Hepatic stellate cell (primary cell): ENCODE data around the gene TRIM25.

Source experiments
- DNase-seq: peaks from one replicate; pipeline ENCODE4 v3.0.0; 2011; ENCODE audit warnings: low spot score

Gene TRIM25

DNA sequence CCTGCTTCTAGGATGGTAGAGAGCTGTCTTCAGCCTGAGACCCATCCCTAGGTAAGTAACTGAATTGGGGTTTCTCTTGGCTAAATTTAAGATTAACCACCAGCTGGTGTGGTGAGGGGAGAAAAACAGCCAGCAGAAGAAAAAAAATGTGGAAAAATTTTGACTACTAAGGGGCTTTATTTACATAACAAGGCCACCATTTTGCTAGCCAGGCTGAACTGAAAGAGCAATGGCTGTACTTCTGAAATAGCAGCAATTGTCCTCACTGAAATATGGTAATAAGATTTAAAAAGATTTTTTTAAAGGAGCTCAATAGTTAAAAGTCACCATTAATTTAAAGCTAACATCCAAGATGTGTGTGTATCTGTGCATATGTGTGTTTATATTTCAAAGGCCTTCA, 12.4 kb upstream of the TRIM25 start:
- no peak for DNase-seq

DNA sequence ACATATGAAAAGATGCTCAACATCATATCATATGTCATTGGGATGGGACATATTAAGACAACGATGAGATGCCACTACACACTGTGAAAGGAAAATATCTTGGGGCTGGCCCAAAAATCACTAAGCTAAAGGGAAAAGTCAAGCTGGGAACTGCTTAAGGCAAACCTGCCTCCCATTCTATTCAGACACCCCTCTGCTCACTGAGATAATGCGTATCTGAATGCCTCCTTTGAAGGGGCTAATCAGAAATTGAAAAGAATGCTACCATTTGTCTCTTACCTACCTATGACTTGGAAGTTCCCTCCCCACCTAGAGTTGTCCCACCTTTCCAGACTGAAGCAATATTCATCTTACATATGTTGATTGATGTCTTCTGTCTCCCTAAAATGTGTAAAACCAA, 11.2 kb upstream of the TRIM25 start:
- no peak for DNase-seq

DNA sequence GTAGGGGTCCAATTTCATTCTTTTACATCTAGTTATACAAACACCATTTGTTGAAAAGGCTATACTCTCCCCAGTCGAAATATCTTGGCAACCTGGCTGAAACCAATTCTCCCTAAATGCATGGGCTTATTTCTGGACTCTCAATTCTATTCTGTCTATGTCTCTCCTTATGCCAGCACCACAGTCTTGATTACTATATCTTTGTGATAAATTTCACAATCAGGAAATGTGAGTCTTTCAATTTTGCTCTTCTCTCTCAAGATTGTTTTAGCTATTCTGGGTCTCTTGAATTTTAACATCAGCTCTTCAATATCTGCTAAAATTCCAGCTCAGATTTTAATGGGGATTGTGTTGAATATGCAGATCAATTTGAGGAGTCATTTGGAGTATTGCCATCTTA, 5.9 kb upstream of the TRIM25 start:
- no peak for DNase-seq

DNA sequence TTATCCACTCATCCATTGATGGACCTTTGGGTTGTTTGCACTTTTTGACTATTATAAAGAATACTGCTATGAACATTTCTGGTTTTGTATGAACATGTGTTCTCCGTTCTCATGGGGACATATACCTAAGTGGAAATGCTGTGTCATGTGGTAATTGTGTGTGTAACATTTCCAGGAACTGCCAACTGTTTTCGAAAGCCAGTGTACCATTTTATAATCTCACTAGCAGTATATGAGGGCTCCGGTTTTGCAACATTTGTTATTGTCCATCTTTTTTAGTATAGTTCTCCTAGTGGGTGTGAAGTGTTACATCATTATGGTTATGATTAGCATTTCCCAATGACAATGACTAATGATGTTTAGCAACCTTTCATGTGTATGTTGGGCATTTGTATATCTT, 5.1 kb upstream of the TRIM25 start:
- DNase-seq, result no peak

DNA sequence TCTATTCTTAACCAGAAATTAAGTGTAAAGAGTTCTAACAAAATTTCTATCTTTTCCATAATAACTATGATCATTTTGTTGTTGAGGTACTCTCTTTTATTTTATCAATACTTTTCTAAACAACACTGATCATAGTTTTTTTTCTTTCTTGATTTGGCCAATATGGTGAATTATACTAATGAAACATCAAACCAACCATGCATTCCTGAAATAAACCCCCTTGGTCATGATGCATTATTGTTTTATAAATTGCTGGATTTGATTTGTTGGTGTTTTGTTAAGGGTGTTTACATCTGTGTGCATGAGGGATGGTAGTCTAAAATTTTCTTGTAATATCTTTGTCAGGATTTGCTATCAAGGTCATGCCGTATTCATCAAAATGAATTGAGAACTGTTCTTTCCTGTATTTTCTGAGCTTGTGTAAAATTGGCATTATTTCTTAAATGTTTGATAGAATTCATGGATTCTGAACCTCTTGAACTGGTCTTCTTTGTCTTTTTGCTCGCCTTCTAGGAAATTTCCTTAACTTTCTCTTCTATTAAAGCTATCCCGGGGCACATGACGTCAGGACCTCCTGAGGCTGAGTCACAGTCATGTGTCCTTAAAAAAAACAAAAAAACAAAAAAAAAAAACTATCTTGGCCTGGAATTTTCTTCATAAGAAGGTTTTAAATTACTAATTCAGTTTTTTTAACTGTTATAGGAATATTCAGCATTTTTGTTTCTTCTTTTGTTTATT, 3.9 kb upstream of the TRIM25 start:
- DNase-seq, result no peak

DNA sequence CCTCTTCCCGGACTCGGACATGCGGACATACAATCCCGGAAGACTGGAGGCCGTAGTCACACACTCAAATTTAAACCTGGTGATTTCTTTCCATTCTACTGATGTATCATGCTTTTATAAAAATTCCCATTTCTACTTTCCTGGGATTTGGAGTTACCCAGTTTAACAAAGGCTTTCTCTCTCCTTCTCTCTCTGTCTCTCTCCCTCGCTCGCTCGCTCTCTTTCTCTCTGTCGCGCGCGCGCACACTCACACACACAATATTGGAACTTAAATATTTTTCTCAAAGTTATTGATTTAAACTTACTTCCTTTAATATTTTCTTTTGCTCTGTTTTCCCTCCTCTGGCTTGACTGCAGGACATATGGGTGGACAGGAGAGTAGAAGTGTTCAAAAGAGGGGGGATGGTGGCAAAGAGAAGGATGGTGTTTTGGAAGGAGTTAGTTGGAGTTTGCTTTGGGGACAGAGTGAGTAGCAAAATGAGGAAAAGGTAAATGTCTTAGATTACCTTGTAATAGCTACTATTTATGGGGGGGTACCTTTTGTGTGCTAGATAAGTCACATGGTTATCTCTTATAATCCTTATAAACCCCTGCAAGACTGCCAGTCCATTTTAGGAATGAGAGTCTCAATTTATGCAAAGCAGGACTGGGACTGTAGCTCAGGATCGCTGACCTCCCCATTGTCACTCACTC, 878 bp upstream of the TRIM25 start:
- no peak for DNase-seq

DNA sequence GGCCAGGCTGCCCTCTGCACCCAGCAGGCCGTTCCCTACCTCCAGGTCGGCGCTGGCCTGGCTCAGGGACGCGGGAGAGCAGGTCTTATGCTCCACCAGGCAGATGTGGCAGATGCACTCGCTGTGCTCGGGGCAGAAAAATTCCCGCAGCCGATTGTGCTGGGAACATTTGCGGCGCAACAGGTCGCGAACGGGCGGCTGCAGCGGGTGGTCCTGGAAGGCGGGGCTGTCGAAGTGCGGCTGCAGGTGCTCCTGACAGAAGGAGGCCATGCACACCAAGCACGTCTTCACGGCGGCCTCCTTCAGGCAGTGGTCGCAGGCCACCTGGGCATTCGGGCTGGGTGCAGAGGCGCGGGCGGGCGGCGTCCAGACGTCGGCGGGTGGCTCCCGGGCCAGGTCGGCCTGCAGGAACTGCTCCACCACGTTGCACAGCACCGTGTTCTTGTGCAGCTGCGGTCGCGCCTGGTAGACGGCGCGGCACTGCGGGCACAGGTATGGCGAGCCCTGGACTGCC, 439 bp downstream of the TRIM25 start:
- peak; percentile 23 for DNase-seq

DNA sequence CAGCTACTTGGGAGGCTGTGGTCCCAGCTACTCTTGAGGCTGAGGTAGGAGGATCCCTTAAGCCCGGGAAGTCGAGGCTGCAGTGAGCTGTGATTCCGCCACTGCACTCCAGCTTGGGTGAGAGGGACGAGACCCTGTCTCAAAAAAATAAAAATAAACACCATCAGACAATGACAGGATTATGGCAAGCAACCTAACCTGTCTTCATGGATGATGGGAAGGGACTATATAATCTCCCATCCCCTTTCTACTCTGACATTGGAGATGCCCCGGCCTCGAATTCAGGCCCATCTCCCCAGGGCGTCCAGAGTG, 893 bp downstream of the TRIM25 start:
- no peak for DNase-seq

DNA sequence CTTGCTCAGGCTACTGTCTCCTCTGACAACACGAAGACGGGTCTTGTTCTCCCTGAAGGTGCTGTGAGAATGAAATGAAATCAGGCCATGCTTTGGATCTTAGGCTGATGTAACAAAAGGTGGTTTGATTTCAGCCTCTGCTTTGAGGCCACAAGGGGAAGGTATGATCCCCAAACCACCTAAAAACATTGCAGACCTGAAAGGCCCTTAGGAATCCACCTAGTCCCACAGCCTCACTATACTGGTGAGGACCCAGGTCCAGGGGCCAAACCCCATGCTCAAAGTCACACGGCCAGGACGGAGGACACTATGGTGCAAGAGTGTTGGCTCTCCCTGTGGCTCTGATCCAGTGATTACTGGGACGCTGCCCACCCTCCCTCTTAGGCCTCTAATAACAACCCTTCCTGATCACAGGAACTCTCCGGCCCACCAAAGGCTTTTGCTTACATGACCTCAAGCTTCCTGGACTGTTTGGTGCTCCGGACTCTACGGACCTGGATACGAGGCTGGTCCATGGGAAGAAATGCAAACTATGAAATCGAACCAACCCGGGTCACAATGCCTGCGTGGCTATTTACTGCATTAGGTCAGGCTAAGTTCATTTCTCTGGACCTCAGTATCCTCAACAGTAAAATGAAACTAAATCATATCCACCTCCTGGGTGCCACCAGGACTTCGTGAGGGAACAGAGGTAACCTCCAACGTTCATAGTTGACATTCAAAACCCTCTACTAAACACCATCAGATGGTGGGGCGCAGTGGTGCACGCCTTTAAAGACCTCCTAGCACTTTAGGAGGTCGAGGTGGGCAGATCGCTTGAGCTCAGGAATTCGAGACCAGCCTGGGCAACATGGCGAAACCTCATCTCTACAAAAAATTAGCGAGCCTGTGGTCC, 1.5 kb downstream of the TRIM25 start:
- peak; percentile 40 for DNase-seq

DNA sequence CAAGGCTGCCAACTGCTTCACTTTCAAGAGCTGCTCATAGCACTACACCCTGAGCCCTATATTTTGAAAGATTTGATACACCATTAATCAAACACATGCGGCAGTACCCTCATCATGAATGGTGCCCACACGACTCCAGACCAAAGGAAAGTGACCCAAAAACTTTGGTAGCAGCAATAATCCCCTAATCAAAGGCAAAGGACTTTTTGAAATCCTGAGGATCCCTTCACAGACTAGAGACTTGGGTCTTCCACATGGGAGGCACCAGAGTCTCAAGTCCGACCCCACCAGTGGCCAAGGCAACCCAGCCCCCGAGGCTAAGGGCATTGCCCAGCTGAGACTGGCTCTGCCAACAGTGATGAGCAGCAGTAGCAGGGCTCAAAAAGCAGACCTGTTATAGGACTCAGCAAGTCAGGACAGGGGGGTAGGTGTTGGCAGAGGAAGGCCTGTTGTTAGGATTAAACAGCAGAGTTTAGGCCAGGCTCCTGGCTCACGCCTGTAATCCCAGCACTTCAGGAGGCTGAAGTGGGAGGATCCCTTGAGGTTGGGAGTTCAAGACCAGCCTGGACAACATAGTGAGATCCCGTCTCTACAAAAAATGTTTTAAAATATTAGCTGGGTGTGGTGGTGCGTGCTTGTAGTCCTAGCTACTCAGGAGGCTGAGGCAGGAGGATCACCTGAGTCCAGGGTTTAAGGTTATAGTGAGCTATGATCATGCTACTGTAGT, 3.2 kb downstream of the TRIM25 start:
- DNase-seq, result no peak

DNA sequence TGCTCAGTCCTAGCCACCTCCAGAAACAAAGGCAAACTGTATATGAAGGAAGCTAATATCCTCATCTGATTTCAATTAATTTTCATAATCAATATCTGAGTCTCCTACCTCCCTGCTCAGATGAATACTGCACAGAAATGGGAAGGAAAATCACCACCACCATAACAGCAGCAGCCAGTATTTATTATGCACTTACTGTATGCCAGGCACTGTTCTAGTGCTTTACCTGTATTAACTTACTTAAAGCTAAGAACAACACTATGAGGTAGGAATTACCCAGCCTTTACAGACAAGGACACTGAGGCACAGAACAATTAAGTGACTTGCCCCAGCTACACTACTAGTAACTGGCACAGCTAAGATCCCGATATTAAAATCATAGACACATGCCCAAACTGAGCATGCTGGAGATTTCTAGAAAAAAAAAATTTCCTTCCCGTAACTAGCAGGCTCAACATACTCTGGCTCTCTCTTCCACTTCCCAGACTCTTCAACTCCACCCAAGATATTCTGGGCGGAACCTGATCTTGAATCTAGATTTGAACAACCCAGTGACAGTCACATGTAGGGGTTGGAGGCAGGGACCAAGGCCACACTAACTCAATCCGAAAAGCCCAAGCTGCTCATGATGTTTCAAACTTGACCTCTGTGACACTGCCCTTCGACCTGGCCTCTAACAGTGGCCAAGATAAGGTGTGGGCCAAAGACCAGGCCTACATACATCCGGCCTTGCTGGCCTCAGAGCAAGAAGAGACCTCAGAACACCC, 3.9 kb downstream of the TRIM25 start:
- no peak for DNase-seq

DNA sequence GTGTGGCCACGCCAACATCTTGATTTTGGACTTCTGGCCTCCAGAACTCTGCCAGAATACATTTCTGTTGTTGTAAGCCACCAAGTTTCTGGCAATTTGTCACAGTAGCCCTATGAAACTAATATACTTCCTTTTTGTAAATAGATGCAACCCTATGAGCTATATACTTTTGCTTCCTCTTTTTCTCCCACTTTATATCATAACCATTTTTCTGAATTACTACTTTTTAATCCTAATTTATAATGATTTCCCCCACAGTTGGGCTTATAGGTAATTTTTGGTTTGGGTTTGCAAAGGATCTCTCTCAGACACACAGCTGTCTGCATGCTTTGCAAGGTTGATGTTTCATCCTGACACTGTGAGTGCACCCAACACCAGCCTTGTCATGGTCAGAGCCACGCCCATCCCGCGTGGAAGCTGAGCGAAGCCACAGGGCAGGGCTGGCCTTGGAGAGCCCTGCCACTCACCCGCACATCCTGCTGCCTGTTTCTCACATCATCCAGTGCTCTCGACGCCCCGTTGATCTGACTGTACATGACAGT, 5.8 kb downstream of the TRIM25 start:
- no peak for DNase-seq

DNA sequence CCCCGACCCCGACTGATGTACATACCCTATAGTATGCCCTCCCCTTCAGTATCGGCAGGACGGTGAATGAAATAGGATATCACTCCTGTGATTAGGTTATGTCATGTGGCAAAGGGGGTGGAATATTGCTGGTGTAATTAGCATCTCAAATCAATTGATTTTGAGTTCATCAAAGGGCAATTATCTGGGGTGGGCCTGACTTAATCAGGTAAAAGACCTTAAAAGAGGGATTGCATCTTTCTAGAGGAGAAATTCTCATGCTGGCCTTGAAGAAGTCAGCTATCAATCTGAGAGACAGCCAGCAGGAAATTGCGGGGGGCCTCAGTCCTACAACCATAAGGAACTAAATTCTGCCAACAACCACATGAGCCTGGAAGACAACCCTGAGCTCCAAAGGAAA, 10.3 kb downstream of the TRIM25 start:
- no peak for DNase-seq

DNA sequence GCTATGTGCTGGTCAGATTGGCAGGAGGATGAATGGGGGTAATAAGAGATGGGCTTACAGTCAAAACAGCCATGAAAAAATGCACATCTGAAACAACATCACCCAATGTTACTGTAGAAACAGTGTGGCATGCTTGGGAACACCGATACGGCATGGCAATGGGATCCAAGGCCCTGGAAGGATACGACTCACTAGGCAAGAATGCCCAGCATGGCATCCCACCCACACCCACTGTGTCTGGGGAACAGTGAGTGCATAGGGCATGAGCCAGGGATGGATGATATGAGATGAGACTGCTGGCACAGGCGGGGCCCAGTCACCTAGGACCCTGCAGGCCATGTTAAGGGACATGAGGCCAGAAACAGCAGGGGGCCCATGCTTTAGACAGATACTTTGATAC, 11.5 kb downstream of the TRIM25 start:
- peak; percentile 75 for DNase-seq

DNA sequence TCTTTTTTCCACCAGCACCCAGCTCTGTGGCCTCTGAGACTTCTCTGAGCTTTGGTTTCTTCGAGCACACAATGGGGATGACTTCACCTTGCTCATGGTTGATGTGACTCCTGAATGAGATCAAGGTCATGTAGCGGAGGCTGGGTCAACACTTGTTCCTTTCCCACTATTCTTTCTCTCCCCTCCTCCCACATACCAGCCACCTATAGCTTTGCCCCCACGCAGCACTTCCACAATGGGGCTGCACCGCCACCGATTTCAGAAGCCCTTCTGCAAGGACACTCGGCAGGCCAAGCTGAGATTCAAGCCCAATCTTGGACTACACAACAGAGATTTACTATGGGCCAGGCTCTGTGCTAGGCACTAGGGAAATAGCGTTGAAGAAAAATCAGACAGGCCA, 14.4 kb downstream of the TRIM25 start:
- DNase-seq, result no peak

DNA sequence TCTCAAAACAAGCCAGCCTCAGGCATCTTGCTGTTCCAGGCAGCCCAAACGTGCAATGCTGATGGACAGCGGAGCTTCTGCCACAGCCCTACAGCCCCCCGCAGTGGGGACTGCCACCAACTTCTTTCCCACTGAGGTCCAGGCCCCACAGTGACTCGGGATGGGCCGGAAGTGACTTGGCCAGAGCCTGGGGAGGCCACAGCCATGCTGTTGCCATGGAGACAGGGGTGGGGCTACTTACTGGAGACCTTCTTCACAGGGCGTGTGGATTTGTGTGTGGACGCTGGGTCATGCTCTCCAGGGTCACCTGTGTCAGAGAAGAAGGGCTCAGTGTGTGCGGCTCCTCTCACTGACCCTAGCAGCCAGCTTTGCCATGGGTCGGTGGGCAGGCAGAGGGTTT, 15.0 kb downstream of the TRIM25 start:
- no peak for DNase-seq

DNA sequence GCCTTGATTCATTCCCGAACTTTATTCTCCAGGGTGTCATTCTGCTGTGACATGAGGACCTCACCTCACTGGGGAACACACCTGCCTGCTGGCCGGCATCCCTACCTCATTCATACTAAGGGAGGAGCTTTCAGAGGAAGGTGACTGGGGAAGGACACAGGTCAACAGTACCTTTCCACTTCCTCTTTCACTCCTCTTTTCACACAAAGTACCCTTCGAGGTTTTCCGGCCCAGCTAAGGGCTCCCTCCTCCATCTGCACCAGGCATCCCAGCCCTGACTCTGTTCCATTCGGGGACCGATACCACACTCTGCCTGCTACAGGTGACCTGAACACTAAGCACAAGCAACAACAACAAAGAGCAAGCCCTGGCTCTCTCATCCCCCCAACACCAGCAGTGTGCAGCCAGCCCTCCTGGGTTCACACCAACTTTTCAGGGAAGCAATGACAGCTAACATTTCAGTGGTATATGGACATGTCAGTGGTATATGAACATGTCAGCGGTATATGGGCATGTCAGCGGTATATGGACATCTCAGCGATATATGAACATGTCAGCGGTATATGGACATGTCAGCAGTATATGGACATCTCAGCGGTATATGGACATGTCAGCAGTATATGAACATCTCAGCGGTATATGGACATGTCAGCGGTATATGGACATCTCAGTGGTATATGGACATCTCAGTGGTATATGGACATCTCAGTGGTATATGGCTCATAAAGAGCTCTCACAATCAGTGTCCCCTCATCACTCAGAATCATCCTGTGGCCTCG, 16.0 kb downstream of the TRIM25 start:
- no peak for DNase-seq

DNA sequence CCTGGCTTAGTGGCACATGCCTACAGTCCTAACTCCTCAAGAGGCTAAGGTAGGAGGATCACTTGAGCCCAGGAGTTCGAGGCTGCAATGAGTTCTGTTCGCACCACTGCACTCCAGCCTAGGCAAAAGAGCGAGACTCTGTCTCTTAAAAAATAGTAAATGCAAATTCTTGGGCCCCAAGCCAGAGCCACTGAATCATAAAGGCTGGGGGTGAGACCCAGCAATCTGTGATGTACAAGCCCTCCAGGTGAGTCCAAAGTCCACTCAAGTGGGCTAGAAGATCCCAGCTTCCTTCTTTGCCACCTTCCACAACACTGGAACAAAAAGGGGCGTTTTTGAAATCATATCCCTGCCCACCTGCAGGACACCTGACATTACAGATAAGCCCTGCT, 16.9 kb downstream of the TRIM25 start:
- DNase-seq, result no peak

DNA sequence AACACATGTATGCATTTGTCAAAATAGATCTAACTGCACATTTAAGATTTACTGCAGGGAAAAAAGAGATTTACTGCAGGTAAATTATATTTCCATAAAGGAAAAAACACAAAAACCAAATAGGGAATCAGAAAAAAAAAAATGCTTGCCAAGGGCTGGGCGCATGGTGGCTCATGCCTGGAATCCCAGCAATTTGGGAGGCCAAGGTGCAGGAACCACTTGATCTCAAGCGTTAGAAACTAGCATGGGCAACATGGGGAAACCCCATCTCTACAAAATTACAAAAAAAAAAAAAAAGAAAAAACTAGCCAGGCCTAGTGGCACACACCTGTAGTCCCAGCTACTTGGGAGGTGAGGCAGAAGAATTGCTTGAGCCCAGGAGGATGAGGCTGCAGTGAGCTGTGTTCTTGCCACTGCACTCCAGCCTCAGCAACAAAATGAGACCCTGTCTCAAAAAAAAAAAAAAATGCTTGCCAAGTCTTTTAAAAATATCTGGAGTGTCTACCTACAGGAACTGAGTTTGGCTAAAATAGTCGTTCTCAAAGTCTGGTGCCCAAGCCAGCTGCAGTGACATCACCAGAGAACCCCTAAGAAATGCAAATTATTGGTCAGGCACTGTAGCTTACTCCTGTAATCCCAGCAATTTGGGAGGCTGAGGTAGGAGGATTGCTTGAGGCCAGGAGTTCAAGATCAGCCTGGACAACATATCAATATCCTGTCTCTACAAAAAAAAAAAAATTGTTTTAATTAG, 17.5 kb downstream of the TRIM25 start:
- DNase-seq, result no peak
